Ammon's horn (tissue), 1 donor: ENCODE results near the gene ZSCAN31.
"Not testable (repeated sequence)": the region's sequence is repeated elsewhere in the genome, so short reads cannot be mapped to it uniquely, and the experiment has no call there.

Source experiments
- DNase-seq: peaks from one replicate; pipeline ENCODE4 v3.0.0-alpha.2; 2016; ENCODE audit warnings: low spot score

The ZSCAN31 gene

DNA sequence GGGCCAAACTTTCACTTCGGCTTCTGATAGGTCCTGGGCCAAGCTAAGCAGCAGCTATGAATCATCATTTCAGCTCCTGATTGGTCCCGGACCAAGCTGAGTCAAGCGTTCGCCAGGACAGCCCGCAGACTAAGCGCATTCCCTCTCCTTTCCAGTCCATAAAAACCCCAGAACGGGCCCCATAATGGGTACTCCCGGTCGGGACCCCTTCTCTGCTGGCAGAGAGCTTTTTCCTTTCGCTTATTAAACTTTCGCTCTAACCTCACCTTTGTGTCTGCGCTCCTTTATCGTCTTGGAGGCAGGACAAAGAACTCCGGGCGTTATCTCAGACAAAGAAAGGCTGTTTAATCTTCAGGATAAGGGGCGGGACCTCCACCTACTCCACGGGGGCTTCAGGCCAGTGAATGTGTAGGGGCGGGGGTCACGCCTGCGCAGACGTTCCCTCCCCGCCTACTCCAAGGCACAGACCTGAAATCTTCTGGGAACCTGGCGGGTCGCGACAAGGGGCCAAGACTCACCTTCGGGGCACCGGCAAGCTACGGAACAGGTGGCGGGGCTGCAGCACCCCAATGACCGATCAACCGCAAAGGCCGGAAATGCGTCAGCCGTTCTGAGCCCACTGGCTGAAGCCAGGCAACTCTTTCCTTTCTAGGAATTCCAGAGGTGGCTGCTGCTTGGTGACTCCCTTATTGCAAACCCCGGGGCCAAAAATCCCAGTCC lies at the start of gene ZSCAN31:
ZSCAN31 (minus strand) TSS at position 585 of the 720 bp plus-strand sequence. CDS start 6,465 bp downstream, outside the sequence.
- peak; percentile 95 for DNase-seq

DNA sequence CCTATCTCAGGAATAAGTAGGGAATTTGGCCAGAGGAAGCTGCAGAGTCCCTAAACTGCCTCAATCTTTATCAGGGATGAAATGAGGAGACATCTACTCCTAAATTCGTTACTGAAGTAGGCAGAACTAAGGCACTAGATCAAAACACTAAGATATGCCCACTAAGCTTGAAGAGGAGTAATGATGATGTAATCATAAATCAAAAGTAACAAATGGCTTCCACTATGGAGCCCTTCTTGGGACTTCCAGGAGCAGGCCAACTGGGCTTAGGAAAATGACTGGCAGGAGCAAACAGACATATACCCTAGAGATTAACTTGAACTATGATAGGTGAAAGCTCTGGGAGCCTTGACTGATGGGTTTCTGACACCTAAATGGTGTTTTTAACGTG lies 48.2 kb upstream of the ZSCAN31 start:
- DNase-seq, result no peak

DNA sequence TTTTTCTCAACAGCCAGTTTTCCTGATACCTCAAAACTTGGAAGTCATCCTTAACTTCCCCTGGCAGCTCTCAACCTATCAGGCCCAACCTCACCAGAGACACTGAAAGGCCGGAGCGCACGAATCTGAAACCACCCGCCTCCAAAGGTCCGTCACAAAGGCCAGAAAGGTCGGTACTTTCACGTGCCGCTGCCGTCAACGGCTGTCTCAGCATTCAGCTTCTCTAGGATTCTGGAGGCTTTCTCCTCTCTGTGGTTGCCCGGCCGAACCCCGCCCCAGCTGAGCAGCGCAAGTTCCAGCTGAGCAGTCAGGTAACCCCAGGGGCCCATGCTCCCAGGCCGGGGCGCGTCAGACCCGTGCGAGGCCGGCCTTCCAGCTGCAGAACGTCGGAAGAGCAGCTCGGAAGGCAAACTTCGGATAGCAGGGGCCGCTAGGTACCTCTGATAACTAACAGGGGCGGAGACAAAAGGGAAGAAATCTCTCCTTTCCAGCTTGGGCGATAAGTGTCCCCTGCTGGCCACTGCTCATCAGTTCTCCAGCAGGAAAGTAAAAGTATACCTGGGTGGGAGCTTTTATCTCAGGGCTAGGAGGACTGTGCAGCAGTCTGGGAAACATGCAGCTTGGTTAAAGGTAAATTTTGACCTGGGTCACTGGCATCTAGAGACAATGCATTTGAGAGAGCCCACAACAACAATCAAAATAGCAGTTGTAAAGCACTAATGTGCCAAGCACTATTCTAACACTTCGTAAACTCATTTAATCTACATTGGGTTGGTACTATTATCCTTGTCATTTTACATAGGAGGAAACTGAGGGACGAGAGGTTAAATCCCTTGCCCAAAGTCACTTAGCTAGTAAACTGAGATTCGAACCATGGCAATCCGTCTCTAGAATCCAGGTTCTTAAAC lies 47.5 kb upstream of the ZSCAN31 start:
- DNase-seq, result peak; percentile 76

DNA sequence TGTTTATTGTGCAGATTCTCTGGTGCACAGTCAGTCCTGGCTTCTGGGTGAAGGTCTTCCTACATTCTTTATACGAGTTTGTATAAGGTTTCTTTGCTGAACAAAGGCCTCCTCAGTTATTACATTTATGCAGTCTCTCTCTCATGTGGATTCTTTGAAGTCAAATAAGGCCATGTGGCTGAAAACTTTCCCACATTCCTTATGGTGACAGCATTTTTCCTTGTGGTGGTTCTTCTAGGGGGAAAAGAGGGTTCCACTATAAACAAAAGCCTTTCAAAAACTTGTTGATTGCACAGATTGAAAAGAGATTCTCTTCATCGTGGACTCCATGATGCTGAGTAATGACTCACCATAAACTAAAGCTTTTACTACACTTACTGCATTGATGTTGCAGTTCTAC lies 44.4 kb upstream of the ZSCAN31 start:
- no peak for DNase-seq

DNA sequence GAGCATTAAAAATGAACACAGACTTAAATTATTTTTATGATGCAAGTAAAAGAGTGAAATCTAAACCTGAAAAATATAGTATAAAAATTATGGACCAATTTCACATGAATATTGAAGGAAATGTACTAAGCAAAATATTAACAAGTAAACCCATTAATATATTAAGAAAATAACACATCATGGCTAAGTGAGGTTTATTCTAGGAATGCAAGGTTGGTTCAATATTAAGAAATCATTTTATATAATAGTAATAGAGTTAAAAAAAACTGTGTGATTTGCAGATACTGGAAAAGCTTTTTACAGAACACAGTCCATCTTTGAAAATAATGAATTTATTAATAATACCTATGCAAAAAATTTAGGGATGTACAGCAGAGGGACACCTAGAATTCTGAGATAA lies 42.7 kb upstream of the ZSCAN31 start:
- DNase-seq, result no peak

DNA sequence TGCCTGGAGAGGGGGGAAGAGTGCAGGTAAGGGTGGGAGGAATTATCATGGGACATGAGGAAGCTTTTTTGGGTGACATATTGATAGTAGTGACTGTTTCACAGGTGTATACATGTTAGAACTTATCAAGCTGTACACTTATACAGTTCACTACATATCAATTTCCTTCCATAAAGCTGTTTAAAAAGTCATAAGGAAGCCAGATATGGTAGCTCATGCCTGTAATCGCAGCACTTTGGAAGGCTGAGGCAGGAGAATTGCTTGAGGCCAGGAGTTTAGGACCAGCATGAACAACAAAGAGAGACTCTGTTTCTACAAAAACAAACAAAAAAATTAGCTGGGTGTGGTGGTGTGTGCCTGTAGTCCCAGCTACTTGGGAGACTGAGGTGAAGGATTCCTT lies 41.9 kb upstream of the ZSCAN31 start:
- DNase-seq, result no peak

DNA sequence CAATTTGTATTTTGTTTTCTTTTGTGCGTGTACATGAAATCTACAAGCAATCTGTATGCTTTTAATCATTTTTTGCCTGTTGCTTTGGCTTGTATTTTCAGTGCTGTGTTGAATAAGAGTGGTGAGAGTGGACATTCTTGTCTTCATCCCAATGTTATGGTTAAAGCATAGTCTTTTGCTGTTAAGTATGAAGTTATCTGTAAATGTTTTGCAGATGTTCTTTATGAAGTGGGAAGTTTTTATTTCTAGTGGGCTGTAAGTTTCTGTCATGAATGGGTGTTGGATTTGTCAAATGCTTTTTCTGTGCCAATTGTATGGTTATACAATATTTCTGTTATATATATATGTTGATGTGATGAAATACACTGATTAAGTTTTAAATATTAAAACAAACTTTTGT lies 38.0 kb upstream of the ZSCAN31 start:
- no peak for DNase-seq

DNA sequence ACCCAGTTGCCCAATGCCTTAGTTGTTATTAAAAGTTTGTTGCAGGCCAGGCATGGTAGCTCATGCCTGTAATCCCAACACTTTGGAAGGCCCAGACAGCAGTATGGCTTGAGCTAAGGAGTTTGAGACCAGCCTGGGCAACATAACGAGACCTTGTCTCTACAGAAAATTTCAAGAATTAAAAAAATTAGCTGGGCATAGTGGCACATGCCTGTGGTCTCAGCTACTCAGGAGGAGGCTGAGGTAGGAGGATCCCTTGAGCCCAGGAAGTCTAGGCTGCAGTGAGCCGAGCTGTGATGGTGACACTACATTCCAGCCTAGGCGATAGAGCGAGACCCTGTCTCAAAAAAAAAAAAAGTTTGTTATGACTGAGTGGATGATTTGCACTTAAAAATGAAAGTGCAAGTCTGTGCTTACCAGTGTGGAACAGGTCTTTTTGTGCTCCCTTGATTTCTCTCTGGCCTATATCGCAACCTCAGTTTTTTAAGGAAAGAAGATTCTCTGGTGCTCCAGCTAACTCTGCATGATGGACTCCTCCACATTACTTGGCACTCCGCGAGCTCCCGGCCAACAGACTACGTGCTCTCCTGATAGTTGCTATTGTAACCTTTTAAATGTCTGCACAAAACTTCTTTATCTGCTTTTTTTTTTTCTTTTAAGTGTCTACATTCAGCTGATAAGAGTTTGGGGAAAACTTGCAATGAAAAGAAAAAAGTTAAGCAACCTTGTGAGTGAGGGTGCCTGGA lies 35.9 kb upstream of the ZSCAN31 start:
- DNase-seq, result no peak

DNA sequence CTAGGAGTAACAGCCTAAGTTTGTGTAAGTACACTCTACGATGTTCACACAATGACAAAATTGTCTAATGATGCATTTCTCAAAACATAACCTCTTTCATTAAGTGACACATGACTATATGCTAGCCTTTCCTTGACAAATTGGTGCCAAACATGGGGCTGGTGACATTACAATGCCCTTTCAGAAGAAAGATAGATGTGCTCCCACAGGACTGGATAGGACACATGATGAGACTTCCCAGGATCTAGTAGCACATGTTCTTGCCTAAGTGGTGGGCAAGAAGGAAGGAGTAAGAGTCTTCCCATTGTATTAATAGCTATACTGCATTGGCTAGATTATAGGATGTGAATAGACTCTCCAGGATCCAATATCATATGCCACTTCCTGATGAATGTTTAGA lies 35.3 kb upstream of the ZSCAN31 start:
- no peak for DNase-seq

DNA sequence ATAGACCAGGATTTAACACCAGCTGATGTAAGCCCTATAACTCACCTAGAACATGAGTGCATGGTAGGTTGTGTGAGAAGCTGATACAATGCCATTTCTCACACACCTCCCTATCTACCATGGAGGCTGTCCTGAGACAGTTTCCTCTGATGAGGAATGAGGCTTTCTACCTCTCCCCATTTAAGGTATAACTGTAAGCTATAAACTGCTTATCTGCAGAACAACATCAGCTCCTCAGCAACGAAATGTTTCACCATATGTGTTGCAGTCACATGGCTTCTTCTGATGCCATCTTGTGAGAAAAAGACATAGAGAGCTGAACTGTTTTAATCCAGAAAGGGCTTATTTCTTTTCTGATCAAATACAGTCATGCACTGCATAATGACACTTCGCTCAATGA lies 34.5 kb upstream of the ZSCAN31 start:
- DNase-seq, result no peak

DNA sequence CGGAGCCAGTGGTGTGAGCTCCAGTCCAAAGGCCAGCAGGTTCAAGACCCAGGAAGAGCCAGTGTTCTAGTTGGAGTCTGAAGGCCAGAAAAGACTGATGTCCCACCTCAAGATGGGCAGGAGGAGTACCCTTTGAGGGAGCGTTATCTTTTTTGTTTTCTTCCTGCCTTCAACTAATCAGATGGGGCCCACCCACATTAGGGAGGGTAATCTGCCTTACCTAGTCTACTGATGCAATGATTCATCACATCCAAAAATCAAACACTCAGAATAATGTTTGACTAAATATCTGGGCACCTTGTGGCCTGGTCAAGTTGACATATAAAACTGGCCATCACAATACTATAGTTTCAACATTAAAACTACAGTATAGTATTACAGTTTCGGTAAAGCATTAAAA lies 33.5 kb upstream of the ZSCAN31 start:
- DNase-seq, result no peak

DNA sequence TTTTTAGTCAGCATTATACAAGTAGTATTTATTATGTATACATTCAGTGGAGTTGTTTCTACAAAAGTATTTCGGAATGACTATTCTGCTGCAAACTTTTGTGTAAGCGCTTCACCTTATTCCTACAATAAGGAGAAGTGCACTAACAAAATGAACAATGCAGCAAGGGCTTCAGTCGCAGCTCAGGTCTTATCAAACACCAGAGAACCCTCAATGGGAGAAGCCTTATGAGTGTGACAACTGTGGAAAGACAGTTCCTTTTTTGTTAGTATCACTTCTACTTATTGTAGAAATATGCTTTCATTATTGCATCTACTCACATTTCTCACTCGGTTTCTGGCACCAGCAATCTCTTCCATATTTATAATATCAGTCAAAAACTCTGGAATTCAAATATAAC lies 32.6 kb upstream of the ZSCAN31 start:
- no peak for DNase-seq

DNA sequence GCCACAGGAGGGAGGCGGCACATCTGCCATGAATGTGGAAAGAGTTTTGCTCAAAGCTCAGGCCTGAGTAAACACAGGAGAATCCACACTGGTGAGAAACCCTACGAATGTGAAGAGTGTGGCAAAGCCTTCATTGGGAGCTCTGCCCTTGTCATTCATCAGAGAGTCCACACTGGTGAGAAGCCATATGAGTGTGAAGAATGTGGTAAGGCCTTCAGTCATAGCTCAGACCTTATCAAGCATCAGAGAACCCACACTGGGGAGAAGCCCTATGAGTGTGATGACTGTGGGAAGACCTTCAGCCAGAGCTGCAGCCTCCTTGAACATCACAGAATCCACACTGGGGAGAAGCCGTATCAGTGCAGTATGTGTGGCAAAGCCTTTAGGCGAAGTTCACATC lies 29.6 kb upstream of the ZSCAN31 start:
- DNase-seq, result not testable (repeated sequence)

DNA sequence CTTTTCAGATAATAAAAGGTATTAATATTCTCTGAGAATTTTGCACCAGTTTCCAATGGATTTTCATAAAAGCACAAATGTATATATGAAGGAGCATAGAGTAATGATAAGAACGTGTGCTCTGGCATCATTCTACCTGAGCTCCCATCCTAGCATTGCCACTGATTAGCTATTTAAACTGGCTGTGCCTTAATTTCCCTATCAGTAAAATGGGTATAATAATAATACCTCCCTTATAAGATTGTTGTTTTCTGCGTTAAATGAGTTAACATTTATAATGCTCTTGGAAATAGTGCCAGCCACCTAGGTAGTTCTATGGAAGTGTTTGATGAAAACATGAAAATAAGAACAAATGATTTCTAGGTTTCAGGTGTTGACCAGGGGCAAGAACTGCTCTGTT lies 25.0 kb upstream of the ZSCAN31 start:
- no peak for DNase-seq

DNA sequence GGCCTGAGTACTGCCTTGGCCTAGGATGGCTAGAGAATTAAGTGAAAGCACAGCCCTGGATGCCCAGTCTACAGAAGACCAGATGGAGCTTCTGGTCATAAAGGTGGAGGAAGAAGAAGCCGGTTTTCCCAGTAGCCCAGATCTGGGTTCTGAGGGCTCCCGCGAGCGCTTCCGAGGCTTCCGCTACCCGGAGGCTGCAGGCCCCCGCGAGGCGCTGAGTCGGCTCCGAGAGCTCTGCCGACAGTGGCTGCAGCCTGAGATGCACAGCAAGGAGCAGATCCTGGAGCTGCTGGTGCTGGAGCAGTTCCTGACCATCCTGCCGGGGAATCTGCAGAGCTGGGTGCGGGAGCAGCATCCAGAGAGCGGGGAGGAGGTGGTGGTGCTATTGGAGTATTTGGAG lies 23.6 kb upstream of the ZSCAN31 start:
- not testable (repeated sequence) for DNase-seq

DNA sequence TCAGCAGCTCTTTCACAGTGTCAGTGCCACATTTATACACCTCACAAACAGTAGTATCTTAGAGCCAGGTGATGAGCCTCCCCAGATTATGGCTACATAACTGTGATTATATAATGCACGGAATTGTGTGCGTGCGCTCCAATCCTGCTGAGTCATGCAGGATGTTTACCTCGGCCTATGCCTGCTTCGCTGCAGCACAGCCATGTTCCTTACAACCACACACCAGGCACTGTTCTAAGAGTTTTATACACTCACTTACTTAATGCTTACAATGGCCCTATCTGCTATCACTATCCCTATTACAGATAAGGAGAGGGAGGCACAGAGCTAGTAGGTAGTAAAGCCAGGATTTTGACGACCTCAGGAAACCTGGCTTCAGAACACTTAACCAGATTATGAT lies 21.1 kb upstream of the ZSCAN31 start:
- peak; percentile 20 for DNase-seq

DNA sequence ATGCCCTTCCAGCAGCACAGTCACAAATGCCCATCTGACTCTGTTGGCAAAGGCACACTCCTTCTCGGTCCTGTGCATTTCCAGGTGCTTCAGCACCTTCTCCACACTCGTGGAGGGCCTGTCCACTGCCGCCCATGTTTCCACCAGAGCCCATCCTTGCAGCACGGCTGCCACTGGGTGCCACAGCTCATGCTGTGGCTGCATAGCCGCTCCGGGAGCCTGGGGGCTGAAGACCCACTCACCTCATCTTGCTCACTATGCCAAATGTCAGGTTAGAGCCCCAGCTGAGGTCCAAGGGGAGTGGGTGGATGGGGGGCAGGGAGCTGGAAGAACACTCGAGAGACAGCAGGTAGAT lies 20.7 kb upstream of the ZSCAN31 start:
- DNase-seq, result no peak

DNA sequence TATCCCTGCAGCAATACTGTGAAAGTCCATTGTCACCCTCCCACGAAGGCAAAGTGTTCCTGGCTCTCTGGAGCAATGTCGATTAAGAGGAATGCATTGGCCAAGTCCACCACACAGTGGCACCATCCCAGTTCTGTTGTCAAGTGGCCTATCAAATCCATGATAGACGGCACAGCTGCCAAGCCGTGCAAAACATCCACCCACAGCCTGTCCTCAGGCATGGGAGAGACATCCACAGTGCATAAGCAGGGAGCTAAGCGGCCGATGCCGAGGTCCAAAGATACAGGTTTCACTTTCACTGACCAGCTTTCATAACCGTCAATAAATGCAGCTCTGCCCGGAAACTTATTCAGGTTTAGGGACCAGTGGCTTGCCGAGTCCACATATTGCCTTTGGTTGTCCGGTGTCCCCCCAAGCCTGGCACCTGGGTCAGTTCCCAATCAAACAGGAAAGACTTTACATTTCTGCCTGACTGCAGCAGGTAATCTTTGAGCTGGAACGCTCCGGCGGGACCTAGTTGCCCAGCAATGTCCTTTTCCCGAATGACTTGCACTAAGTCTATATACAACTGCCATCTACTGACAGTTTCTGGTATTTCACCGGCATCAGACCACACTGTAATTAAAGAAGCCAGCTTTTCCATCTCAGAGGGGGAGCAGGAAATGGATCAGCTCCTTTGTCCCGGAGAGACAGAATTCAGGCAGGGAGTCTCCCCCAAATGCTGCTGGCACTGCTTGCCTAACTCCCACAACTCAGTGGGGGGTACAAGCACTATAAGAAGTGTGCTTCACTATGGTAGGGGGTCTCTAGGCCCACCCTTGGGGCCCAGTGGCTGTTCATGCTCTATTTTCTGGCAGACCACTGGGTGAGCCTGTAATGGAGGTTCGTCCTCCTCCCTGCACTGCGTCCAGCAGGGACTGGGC lies 20.1 kb upstream of the ZSCAN31 start:
- DNase-seq, result peak; percentile 93

DNA sequence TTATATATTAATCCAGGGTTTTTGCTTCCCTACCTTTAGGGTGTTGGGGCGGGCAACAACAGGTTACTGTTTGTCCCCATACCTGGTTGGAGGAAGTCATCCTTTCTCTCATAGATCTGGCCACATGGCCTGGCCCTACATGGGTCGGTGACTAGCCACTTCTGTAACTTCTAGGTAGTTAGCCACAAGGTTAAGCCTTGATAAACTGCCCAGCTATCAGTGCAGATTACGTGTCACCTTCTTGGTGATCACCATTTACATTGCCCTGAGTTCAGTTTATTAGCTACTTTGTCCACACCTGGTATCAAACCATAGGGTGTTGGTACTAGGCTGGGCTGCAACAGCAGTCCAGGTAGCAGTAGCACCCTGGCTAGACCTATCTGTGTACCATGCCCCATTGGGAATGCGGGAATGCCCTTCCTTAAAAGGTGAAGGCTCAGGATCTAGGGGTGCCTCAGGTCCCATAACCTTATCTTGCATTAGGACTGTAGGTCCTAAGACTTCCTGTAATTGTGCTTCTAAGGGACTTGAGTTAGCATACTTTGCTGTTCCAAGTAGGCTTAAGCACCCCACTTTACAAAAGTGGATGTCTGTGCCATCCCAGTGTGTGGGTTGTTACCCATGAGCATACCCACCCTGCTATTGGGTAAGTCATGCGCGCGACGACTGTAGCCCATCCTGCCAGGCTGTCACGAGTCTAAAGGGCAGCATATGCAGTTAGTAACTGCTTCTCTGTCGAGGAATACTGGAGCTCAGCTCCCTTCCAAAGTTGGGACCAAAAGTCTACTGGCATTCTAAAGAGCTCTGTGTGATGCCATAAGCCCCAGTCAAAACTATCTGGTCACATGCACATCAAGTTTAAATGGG lies 19.0 kb upstream of the ZSCAN31 start:
- DNase-seq, result no peak

DNA sequence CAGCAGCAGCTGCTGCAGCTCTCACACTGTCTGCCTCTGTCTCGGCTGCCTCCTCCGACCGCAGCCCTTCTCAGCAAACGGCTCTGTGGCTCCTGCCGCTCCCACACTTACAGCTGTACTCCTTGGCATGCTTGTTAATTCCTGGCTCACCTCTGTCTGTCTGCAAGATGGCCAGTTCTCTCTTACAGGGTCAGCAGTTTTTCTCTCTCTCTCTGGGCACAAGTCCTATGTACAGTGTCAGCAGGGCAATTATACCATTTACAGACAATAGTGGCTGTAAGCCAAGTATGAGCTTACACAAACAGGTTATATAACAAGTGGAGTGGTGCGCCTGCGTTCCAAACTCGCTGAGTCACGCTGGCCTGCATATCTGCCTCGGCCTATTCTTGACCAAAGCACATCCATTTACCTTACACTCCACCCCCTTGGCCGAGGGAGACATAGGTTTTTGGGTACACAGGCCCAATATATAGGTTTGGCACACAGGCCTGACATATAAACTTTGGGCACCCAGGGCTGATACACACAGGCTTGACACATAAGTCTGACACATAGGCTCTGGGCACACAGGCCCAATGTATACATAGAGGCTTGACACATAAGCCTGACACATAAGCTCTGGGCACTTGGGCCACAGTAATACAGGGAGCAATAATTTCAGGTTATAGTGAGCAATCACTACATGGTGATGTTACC lies 18.2 kb upstream of the ZSCAN31 start:
- DNase-seq, result peak; percentile 41
